HepG2 (cell line): ENCODE data around the gene HSPA1B. TPM values are rescaled to one million over a fixed set of nuclear protein-coding genes. Genes with fewer than 3 reads are reported as not detected.

Experiments
- ELF4 ChIP-seq: sonication (generic); formaldehyde crosslinking; IDR thresholded peaks from 2 replicates; pipeline ENCODE4 v1.5.0; 2020; ENCODE audit warnings: missing genetic modification reagents, mild to moderate bottlenecking, moderate library complexity, borderline replicate concordance
- HNRNPH1 ChIP-seq: fragments of 200-400 bp; formaldehyde crosslinking; optimal IDR thresholded peaks from 2 replicates; pipeline ENCODE3; 2017; ENCODE audit warnings: mild to moderate bottlenecking, low read depth, low read length
- KDM4B ChIP-seq: sonication (generic); formaldehyde crosslinking; IDR thresholded peaks from 2 replicates; pipeline ENCODE4 v1.4.0; 2020; ENCODE audit warnings: missing genetic modification reagents
- MAF1 ChIP-seq: sonication (generic); formaldehyde crosslinking; IDR thresholded peaks from 2 replicates; pipeline ENCODE4 v1.5.0; 2020; ENCODE audit warnings: missing genetic modification reagents, borderline replicate concordance
- MED13 ChIP-seq: sonication (generic); formaldehyde crosslinking; IDR thresholded peaks from 2 replicates; pipeline ENCODE4 v1.5.0; 2020; ENCODE audit warnings: missing genetic modification reagents
- MTA1 ChIP-seq: sonication (generic); formaldehyde crosslinking; IDR thresholded peaks from 2 replicates; pipeline ENCODE4 v1.4.0; 2020; ENCODE audit warnings: missing genetic modification reagents, mild to moderate bottlenecking, borderline replicate concordance
- NPAS2 ChIP-seq: sonication (generic); formaldehyde crosslinking; IDR thresholded peaks from 2 replicates; pipeline ENCODE4 v1.8.0; 2022; ENCODE audit warnings: mild to moderate bottlenecking, missing genetic modification reagents, borderline replicate concordance
- SNAPC4 ChIP-seq: sonication (generic); formaldehyde crosslinking; IDR thresholded peaks from 2 replicates; pipeline ENCODE4 v1.4.0; 2020; ENCODE audit warnings: mild to moderate bottlenecking, missing genetic modification reagents
- ZBTB2 ChIP-seq: sonication (generic); formaldehyde crosslinking; IDR thresholded peaks from 2 replicates; pipeline ENCODE4 v1.8.0; 2022; ENCODE audit warnings: low read depth, missing genetic modification reagents
- ZBTB37 ChIP-seq: sonication (generic); formaldehyde crosslinking; IDR thresholded peaks from 2 replicates; pipeline ENCODE4 v1.4.0; 2020; ENCODE audit warnings: mild to moderate bottlenecking, missing genetic modification reagents
- ZBTB4 ChIP-seq: sonication (generic); formaldehyde crosslinking; IDR thresholded peaks from 2 replicates; pipeline ENCODE4 v1.4.0; 2020; ENCODE audit warnings: missing genetic modification reagents, mild to moderate bottlenecking, borderline replicate concordance
- ZBTB7B ChIP-seq: sonication (generic); formaldehyde crosslinking; IDR thresholded peaks from 2 replicates; pipeline ENCODE4 v1.4.0; 2020; ENCODE audit warnings: missing genetic modification reagents
- ZFYVE20 ChIP-seq: sonication (generic); formaldehyde crosslinking; IDR thresholded peaks from 2 replicates; pipeline ENCODE4 v1.8.0; 2023; ENCODE audit warnings: low read depth, mild to moderate bottlenecking, moderate library complexity, missing genetic modification reagents, borderline replicate concordance
- ZNF530 ChIP-seq: sonication (generic); formaldehyde crosslinking; IDR thresholded peaks from 2 replicates; pipeline ENCODE4 v1.5.0; 2020; ENCODE audit warnings: low read depth, mild to moderate bottlenecking, missing genetic modification reagents
- ZNF616 ChIP-seq: sonication (generic); formaldehyde crosslinking; IDR thresholded peaks from 2 replicates; pipeline ENCODE4 v1.5.0; 2020; ENCODE audit warnings: low read depth, mild to moderate bottlenecking, missing genetic modification reagents
- ZNF737 ChIP-seq: sonication (generic); formaldehyde crosslinking; IDR thresholded peaks from 2 replicates; pipeline ENCODE4 v1.5.0; 2020; ENCODE audit warnings: missing genetic modification reagents, mild to moderate bottlenecking, borderline replicate concordance
- polyA plus RNA-seq, 8 experiments: library from polyadenylated mRNA; depleted of rRNA in 3 of 8; stranded (reverse) in 7 of 8; unstranded in 1 of 8; fragments of >200 nt; fragmentation: Illumina TruSeq in 4 of 8; extraction: Trizol in 4 of 8; gene quantifications; 2 replicates each; pipeline versions ENCODE4 v1.2.1 to v1.2.3, GENCODE V29; 2011 to 2016; ENCODE audit warnings: low read depth in 4 of 8, missing spikeins in 1 of 8, mixed read lengths in 1 of 8; ENCODE audit not compliant: insufficient read depth in 1 of 8
- total RNA-seq, 5 experiments: library from RNA; depleted of rRNA; stranded (reverse); fragments of >200 nt; fragmentation: Illumina TruSeq; extraction: Trizol; gene quantifications; 2 replicates each; pipeline ENCODE4 v1.2.3, GENCODE V29; 2016; ENCODE audit warnings: low read depth in 1 of 5

The HSPA1B gene
- total and polyA plus RNA-seq, 2 of the 13 experiments (the other 11 are each of a cell fraction or from before 2014, with no cell fraction given): 26.0 to 186 TPM

- TF ChIP-seq ELF4 (no peak), NPAS2 (CRISPR knock-in tag) (no peak), MAF1 (no peak), ZBTB2 (CRISPR knock-in tag) (peak; percentile 41; the same call in 1 of the 2 replicates), MTA1 (CRISPR knock-in tag) (no peak), ZBTB4 (CRISPR knock-in tag) (no peak; the same call in 1 of the 2 replicates), MED13 (no peak), HNRNPH1 (no peak), ZBTB37 (CRISPR knock-in tag) (no peak), ZNF530 (CRISPR knock-in tag) (no peak), SNAPC4 (no peak), ZBTB7B (peak; percentile 40; the same call in 1 of the 2 replicates), ZNF616 (CRISPR knock-in tag) (no peak), ZNF737 (CRISPR knock-in tag) (no peak), ZFYVE20 (CRISPR knock-in tag) (no peak), KDM4B (CRISPR knock-in tag) (no peak)
These were observed 12.3 kb upstream of the HSPA1B start, which contains the start of the genes HSPA1A and HSPA1L (continued) for GRCh38 chr6:31815025-31815838.
